Tibial nerve (tissue), 4 donors: ENCODE data around the gene DHRS12.

Source experiments
- EP300 ChIP-seq, 2 donors: sonication (generic); formaldehyde crosslinking; IDR thresholded peaks; one replicate each; pipeline ENCODE4 v1.6.1; 2017; ENCODE audit warnings: antibody characterized with exemption in 2 of 2, mild to moderate bottlenecking in 1 of 2
- POLR2A ChIP-seq, 2 donors: fragments of 450-650 bp; IDR thresholded peaks; one replicate each; pipeline ENCODE4 v1.6.1; 2017; ENCODE audit warnings: antibody characterized with exemption in 2 of 2, mild to moderate bottlenecking in 2 of 2, moderate library complexity in 2 of 2
- TF ChIP-seq, protein P1 (sequence below), 5 experiments: fragments of 200-600 bp in 3 of 5; fragments of 450-650 bp in 2 of 5; sonication (generic) in 3 of 5; IDR thresholded peaks; one replicate each; pipeline ENCODE4 v1.5.1; 2016 to 2019; ENCODE audit warnings: antibody characterized with exemption in 5 of 5, mild to moderate bottlenecking in 3 of 5, moderate library complexity in 2 of 5

DNA sequence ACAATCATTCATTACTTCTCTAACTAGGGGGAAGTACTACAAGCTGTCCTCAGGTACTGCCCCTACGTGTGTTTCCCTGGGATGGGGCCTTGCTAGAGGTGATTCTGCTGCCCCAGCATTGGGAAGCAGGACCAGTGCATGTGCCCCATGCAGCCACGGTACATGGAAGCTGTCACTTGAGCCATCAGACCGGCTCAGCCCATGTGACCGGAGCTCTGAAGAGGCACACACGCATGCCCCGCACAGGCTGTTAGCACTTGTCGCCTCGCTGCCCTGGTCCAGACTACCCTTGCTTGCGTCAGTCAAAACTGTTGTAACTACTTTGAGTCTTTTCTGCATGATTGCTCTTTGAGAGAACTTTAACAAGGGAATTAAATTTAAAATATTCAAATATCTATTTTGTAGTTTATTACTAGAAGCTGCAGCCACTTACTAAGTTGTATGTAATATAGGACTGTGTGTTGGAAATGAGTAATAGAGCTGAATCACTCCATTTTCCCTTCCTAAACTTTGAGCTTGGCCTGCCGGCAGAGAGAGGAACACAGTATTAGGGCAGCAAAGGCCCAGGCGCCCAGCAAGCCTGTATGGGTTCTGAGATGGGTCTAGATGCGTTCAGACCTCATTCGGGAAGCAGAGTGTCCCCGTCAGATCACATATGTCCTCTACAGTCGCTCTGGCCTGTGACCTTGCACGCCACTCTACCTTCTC is 42.2 kb downstream of the DHRS12 start:
- TF ChIP-seq POLR2A (IDR thresholded peaks at IDR 0.05), result no peak
- TF ChIP-seq, protein P1, sequence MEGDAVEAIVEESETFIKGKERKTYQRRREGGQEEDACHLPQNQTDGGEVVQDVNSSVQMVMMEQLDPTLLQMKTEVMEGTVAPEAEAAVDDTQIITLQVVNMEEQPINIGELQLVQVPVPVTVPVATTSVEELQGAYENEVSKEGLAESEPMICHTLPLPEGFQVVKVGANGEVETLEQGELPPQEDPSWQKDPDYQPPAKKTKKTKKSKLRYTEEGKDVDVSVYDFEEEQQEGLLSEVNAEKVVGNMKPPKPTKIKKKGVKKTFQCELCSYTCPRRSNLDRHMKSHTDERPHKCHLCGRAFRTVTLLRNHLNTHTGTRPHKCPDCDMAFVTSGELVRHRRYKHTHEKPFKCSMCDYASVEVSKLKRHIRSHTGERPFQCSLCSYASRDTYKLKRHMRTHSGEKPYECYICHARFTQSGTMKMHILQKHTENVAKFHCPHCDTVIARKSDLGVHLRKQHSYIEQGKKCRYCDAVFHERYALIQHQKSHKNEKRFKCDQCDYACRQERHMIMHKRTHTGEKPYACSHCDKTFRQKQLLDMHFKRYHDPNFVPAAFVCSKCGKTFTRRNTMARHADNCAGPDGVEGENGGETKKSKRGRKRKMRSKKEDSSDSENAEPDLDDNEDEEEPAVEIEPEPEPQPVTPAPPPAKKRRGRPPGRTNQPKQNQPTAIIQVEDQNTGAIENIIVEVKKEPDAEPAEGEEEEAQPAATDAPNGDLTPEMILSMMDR (IDR thresholded peaks at IDR 0.05), result no peak
- no peak for TF ChIP-seq EP300 (IDR thresholded peaks at IDR 0.05)
